Left cardiac atrium (tissue), 4 donors: ENCODE measurements around the gene GIT2. TPM values are rescaled to one million over a fixed set of nuclear protein-coding genes. Genes with fewer than 3 reads are reported as not detected.
"Not testable (repeated sequence)": the region's sequence is repeated elsewhere in the genome, so short reads cannot be mapped to it uniquely, and the experiment has no call there.

Source experiments
- ATAC-seq, 2 donors: fragments of 200-7000 bp; cut with Tn5 transposase; one replicate each; pipeline ENCODE4 v1.9.1; 2020; ENCODE audit warnings: mild to moderate bottlenecking in 2 of 2, moderate library complexity in 2 of 2
- DNase-seq: peaks from one replicate; pipeline ENCODE4 v3.0.0-alpha.2; 2020
- intact Hi-C, 2 donors: fragments of 100-400 bp; cut with DNase I; formaldehyde crosslinking; loops; one replicate each; pipeline versions ENCODE4 v1.14.1 to v1.15.1; 2022 to 2023
- total RNA-seq, 2 donors: library from RNA; stranded (reverse); fragmentation: NEBNext Ultra II Directional; extraction: Animal tissue kit (Norgen Biotek cat#: 25700); gene quantifications; one replicate each; pipeline ENCODE4 v1.2.1, GENCODE V29; 2021
- donor health status: DM: no; HTN: yes; CAD: no.
- donor health status: DM: no; HTN: yes; CAD: no; lungs with severe emphysema.
- donor health status: DM: yes; HTN: yes; CAD: no.
- donor health status: Dilated cardiomyopathy.

Gene GIT2
- total RNA-seq, 2 donors from 2014 or later = 34.5 to 35.3 TPM

- no peak for ATAC-seq
- intact Hi-C loops = no loop called here
- no peak for DNase-seq
Measured at GRCh38 chr12:109902891-109903418, 93.2 kb downstream of the GIT2 start.

GRCh38 chr12:109900752-109901580, 95.2 kb downstream of the GIT2 start:
- ATAC-seq (peak; percentile 21 to 27), DNase-seq (no peak)
- intact Hi-C loops = no loop called here

- intact Hi-C loops = no loop called here
- peak; percentile 89 for DNase-seq
- peak; percentile 96 for ATAC-seq
Measured at GRCh38 chr12:109899783-109900751, 96.1 kb downstream of the GIT2 start, which contains the start of gene TCHP. Gene TCHP, plus strand, starts transcription at chr12:109900274. Its CDS starts 2,753 bp downstream, at chr12:109903027.

- DNase-seq, intact Hi-C loops, ATAC-seq: not testable (repeated sequence)
Measured at GRCh38 chr12:109899345-109899744, 96.8 kb downstream of the GIT2 start.

- DNase-seq (no peak), ATAC-seq (no peak)
- intact Hi-C loops = no loop called here
Measured at GRCh38 chr12:109897029-109897428, 99.1 kb downstream of the GIT2 start.

GRCh38 chr12:109896188-109896587, 100.0 kb downstream of the GIT2 start:
- ATAC-seq (no peak), DNase-seq (no peak)
- intact Hi-C loops = no loop called here

- intact Hi-C loops = no loop called here
Measured at GRCh38 chr12:109894939-109895338, 101.2 kb downstream of the GIT2 start.

GRCh38 chr12:109893261-109893995, 102.7 kb downstream of the GIT2 start:
- no peak for DNase-seq
- intact Hi-C loops = no loop called here
- ATAC-seq = no peak

More at GRCh38 chr12:109894939-109895338, 101.2 kb downstream of the GIT2 start:
- ATAC-seq (no peak), DNase-seq (no peak)

- DNase-seq = no peak
- intact Hi-C loops = no loop called here
- ATAC-seq = no peak
Measured at GRCh38 chr12:109892748-109893147, 103.4 kb downstream of the GIT2 start.

- ATAC-seq = no peak
- DNase-seq = no peak
- intact Hi-C loops = no loop called here
Measured at GRCh38 chr12:109892165-109892715, 103.9 kb downstream of the GIT2 start.

- ATAC-seq, DNase-seq, intact Hi-C loops: not testable (repeated sequence)
Measured at GRCh38 chr12:109891731-109892130, 104.4 kb downstream of the GIT2 start.

- ATAC-seq (no peak), DNase-seq (no peak)
- intact Hi-C loops = no loop called here
Measured at GRCh38 chr12:109890620-109891170, 105.5 kb downstream of the GIT2 start.

- intact Hi-C loops = no loop called here
- ATAC-seq (peak; percentile 55 to 90), DNase-seq (no peak)
Measured at GRCh38 chr12:109888179-109889020, 107.8 kb downstream of the GIT2 start.

GRCh38 chr12:109885616-109886015, 110.6 kb downstream of the GIT2 start:
- DNase-seq (no peak), ATAC-seq (no peak)
- intact Hi-C loops = no loop called here

- intact Hi-C loops = no loop called here
- ATAC-seq = no peak
- DNase-seq = no peak
Measured at GRCh38 chr12:109883461-109883860, 112.7 kb downstream of the GIT2 start.

- DNase-seq (no peak), ATAC-seq (no peak)
- intact Hi-C loops = no loop called here
Measured at GRCh38 chr12:109881752-109882151, 114.4 kb downstream of the GIT2 start.

GRCh38 chr12:109880938-109881337, 115.2 kb downstream of the GIT2 start:
- no peak for DNase-seq
- intact Hi-C loops = no loop called here
- ATAC-seq = no peak
